HEK293 (cell line): ENCODE results near the gene MPG.
A peak's percentile ranks its signal among the peaks of the same experiment; 100 is the strongest.

ENCODE experiments used
- BCL11A ChIP-seq: fragments of 450-650 bp; formaldehyde crosslinking; IDR thresholded peaks from 2 replicates; pipeline ENCODE4 v1.5.1; 2016; ENCODE audit warnings: low read depth, missing biosample characterization, missing genetic modification characterization
- HOXC10 ChIP-seq: sonication (generic); formaldehyde crosslinking; IDR thresholded peaks from 2 replicates; pipeline ENCODE4 v1.8.1; 2023; ENCODE audit warnings: mild to moderate bottlenecking, missing genetic modification reagents
- HOXD13 ChIP-seq: sonication (generic); formaldehyde crosslinking; IDR thresholded peaks from 2 replicates; pipeline ENCODE4 v1.8.0; 2022; ENCODE audit warnings: missing genetic modification reagents, borderline replicate concordance
- IKZF3 ChIP-seq: fragments of 450-650 bp; IDR thresholded peaks from 2 replicates; pipeline ENCODE4 v1.5.0; 2018; ENCODE audit warnings: missing biosample characterization, mild to moderate bottlenecking, missing genetic modification characterization, moderate library complexity
- MZF1 ChIP-seq: fragments of 450-650 bp; formaldehyde crosslinking; IDR thresholded peaks from 2 replicates; pipeline ENCODE4 v1.5.1; 2017; ENCODE audit warnings: missing biosample characterization, missing genetic modification characterization, borderline replicate concordance
- PRDM1 ChIP-seq: fragments of 450-650 bp; formaldehyde crosslinking; IDR thresholded peaks from 2 replicates; pipeline ENCODE4; 2016; ENCODE audit warnings: missing biosample characterization, missing genetic modification characterization
- SCRT2 ChIP-seq: fragments of 450-650 bp; formaldehyde crosslinking; IDR thresholded peaks from 2 replicates; pipeline ENCODE4 v1.5.1; 2016; ENCODE audit warnings: missing biosample characterization, missing genetic modification characterization
- SP2 ChIP-seq: fragments of 450-650 bp; formaldehyde crosslinking; IDR thresholded peaks from 2 replicates; pipeline ENCODE4 v1.5.1; 2016; ENCODE audit warnings: missing biosample characterization, missing genetic modification characterization
- ZBTB17 ChIP-seq: fragments of 450-650 bp; formaldehyde crosslinking; IDR thresholded peaks from 2 replicates; pipeline ENCODE4 v1.5.1; 2016; ENCODE audit warnings: missing biosample characterization, missing genetic modification characterization
- ZBTB20 ChIP-seq: fragments of 450-650 bp; formaldehyde crosslinking; IDR thresholded peaks from 2 replicates; pipeline ENCODE4 v1.5.1; 2016; ENCODE audit warnings: missing biosample characterization, missing genetic modification characterization
- ZBTB21 ChIP-seq: fragments of 450-650 bp; formaldehyde crosslinking; IDR thresholded peaks from 2 replicates; pipeline ENCODE4 v1.5.1; 2017; ENCODE audit warnings: missing biosample characterization, missing genetic modification characterization
- ZBTB8A ChIP-seq: fragments of 450-650 bp; formaldehyde crosslinking; IDR thresholded peaks from 2 replicates; pipeline ENCODE4 v1.5.1; 2016; ENCODE audit warnings: missing biosample characterization, missing genetic modification characterization
- ZIC2 ChIP-seq: fragments of 450-650 bp; formaldehyde crosslinking; IDR thresholded peaks from 2 replicates; pipeline ENCODE4 v1.5.1; 2016; ENCODE audit warnings: missing biosample characterization, missing genetic modification characterization
- ZNF114 ChIP-seq: fragments of 450-650 bp; formaldehyde crosslinking; IDR thresholded peaks from 2 replicates; pipeline ENCODE4 v1.5.0; 2017; ENCODE audit warnings: missing biosample characterization, missing genetic modification characterization
- ZNF133 ChIP-seq: fragments of 450-650 bp; formaldehyde crosslinking; IDR thresholded peaks from 2 replicates; pipeline ENCODE4 v1.5.1; 2016; ENCODE audit warnings: missing biosample characterization, missing genetic modification characterization
- ZNF175 ChIP-seq: fragments of 450-650 bp; formaldehyde crosslinking; IDR thresholded peaks from 2 replicates; pipeline ENCODE4 v1.5.1; 2016; ENCODE audit warnings: missing biosample characterization, missing genetic modification characterization
- ZNF184 ChIP-seq: fragments of 450-650 bp; IDR thresholded peaks from 2 replicates; pipeline ENCODE4 v1.5.1; 2018; ENCODE audit warnings: missing biosample characterization, mild to moderate bottlenecking, missing genetic modification characterization
- ZNF248 ChIP-seq: fragments of 450-650 bp; formaldehyde crosslinking; IDR thresholded peaks from 2 replicates; pipeline ENCODE4 v1.5.1; 2017; ENCODE audit warnings: missing biosample characterization, missing genetic modification characterization
- ZNF311 ChIP-seq: fragments of 450-650 bp; formaldehyde crosslinking; IDR thresholded peaks from 2 replicates; pipeline ENCODE4 v1.5.1; 2017; ENCODE audit warnings: missing biosample characterization, missing genetic modification characterization, borderline replicate concordance
- ZNF394 ChIP-seq: fragments of 450-650 bp; formaldehyde crosslinking; IDR thresholded peaks from 2 replicates; pipeline ENCODE4 v1.5.1; 2016; ENCODE audit warnings: missing biosample characterization, missing genetic modification characterization, mild to moderate bottlenecking, moderate library complexity, borderline replicate concordance
- ZNF433 ChIP-seq: fragments of 450-650 bp; formaldehyde crosslinking; IDR thresholded peaks from 2 replicates; pipeline ENCODE4 v1.5.1; 2016; ENCODE audit warnings: missing biosample characterization, missing genetic modification characterization, low read depth
- ZNF510 ChIP-seq: fragments of 450-650 bp; formaldehyde crosslinking; IDR thresholded peaks from 2 replicates; pipeline ENCODE4 v1.5.1; 2018; ENCODE audit warnings: mild to moderate bottlenecking, missing genetic modification characterization, missing biosample characterization; ENCODE audit not compliant: insufficient replicate concordance
- ZNF600 ChIP-seq: fragments of 450-650 bp; formaldehyde crosslinking; IDR thresholded peaks from 2 replicates; pipeline ENCODE4 v1.5.1; 2016; ENCODE audit warnings: missing biosample characterization, missing genetic modification characterization
- ZNF621 ChIP-seq: fragments of 450-650 bp; formaldehyde crosslinking; IDR thresholded peaks from 2 replicates; pipeline ENCODE4 v1.5.1; 2017; ENCODE audit warnings: missing biosample characterization, missing genetic modification characterization
- ZNF623 ChIP-seq: fragments of 450-650 bp; formaldehyde crosslinking; IDR thresholded peaks from 2 replicates; pipeline ENCODE4 v1.5.1; 2016; ENCODE audit warnings: missing biosample characterization, missing genetic modification characterization
- ZNF785 ChIP-seq: fragments of 450-650 bp; formaldehyde crosslinking; IDR thresholded peaks from 2 replicates; pipeline ENCODE4 v1.5.1; 2016; ENCODE audit warnings: missing biosample characterization, missing genetic modification characterization
- ZNF792 ChIP-seq: fragments of 450-650 bp; formaldehyde crosslinking; IDR thresholded peaks from 2 replicates; pipeline ENCODE4 v1.5.1; 2016; ENCODE audit warnings: missing biosample characterization, missing genetic modification characterization
- ZNF830 ChIP-seq: fragments of 450-650 bp; IDR thresholded peaks from 2 replicates; pipeline ENCODE4 v1.5.0; 2018; ENCODE audit warnings: missing biosample characterization, missing genetic modification characterization, low read depth, mild to moderate bottlenecking, moderate library complexity
- ZSCAN16 ChIP-seq: fragments of 450-650 bp; formaldehyde crosslinking; IDR thresholded peaks from 2 replicates; pipeline ENCODE4 v1.5.1; 2016; ENCODE audit warnings: missing biosample characterization, missing genetic modification characterization
- TF ChIP-seq, protein P1 (sequence below): fragments of 450-650 bp; formaldehyde crosslinking; IDR thresholded peaks from 2 replicates; pipeline ENCODE4 v1.5.1; 2016; ENCODE audit warnings: missing biosample characterization, missing genetic modification characterization, low read depth
- TF ChIP-seq, protein P2 (sequence below): fragments of 450-650 bp; formaldehyde crosslinking; IDR thresholded peaks from 2 replicates; pipeline ENCODE4 v1.5.1; 2016; ENCODE audit warnings: missing biosample characterization, missing genetic modification characterization
- TF ChIP-seq, protein P3 (sequence below): IDR thresholded peaks from 2 replicates; pipeline ENCODE4 v1.6.1; 2011; ENCODE audit warnings: mild to moderate bottlenecking, low read depth, low read length, borderline replicate concordance
- TF ChIP-seq, protein P4 (sequence below): fragments of 450-650 bp; formaldehyde crosslinking; IDR thresholded peaks from 2 replicates; pipeline ENCODE4 v1.5.1; 2016; ENCODE audit warnings: missing biosample characterization, missing genetic modification characterization
- TF ChIP-seq, protein P5 (sequence below): fragments of 450-650 bp; formaldehyde crosslinking; conservative IDR thresholded peaks from 2 replicates; pipeline ENCODE4 v1.5.1; 2016; ENCODE audit warnings: low read depth, missing biosample characterization, missing genetic modification characterization

MPG gene

DNA sequence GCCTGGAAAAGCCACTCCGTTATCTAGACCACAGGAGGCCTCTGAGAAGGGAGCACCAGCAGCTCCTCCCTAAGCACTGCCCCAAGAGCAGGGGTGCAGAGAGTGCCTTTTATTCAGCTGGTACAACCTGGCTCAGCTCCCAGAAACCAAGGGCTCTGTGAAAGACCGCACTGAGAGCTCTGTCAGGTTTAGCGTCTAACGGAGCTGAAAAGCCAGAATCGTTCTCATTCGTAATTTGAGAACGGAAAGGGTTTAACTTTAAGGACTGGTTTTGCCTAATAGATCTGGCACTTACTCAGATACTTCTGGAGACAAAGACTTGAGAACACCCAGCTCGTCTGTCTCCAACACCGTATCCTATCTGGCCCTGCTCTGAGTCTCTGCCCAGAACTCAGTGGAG, 13.5 kb downstream of the MPG start (continued):
- no peak for TF ChIP-seq ZBTB21 (tag by site-specific recombination)
- peak; percentile 46; the same call in 1 of the 2 replicates for TF ChIP-seq MZF1
- TF ChIP-seq ZSCAN16 = no peak
- no peak for TF ChIP-seq ZNF175
- TF ChIP-seq, protein P1, sequence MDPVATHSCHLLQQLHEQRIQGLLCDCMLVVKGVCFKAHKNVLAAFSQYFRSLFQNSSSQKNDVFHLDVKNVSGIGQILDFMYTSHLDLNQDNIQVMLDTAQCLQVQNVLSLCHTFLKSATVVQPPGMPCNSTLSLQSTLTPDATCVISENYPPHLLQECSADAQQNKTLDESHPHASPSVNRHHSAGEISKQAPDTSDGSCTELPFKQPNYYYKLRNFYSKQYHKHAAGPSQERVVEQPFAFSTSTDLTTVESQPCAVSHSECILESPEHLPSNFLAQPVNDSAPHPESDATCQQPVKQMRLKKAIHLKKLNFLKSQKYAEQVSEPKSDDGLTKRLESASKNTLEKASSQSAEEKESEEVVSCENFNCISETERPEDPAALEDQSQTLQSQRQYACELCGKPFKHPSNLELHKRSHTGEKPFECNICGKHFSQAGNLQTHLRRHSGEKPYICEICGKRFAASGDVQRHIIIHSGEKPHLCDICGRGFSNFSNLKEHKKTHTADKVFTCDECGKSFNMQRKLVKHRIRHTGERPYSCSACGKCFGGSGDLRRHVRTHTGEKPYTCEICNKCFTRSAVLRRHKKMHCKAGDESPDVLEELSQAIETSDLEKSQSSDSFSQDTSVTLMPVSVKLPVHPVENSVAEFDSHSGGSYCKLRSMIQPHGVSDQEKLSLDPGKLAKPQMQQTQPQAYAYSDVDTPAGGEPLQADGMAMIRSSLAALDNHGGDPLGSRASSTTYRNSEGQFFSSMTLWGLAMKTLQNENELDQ (tag by site-specific recombination) = no peak
- TF ChIP-seq ZIC2 = peak; percentile 46; the same call in 1 of the 2 replicates
- TF ChIP-seq, protein P2, sequence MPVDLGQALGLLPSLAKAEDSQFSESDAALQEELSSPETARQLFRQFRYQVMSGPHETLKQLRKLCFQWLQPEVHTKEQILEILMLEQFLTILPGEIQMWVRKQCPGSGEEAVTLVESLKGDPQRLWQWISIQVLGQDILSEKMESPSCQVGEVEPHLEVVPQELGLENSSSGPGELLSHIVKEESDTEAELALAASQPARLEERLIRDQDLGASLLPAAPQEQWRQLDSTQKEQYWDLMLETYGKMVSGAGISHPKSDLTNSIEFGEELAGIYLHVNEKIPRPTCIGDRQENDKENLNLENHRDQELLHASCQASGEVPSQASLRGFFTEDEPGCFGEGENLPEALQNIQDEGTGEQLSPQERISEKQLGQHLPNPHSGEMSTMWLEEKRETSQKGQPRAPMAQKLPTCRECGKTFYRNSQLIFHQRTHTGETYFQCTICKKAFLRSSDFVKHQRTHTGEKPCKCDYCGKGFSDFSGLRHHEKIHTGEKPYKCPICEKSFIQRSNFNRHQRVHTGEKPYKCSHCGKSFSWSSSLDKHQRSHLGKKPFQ = no peak
- TF ChIP-seq ZNF184 (tag by site-specific recombination) = no peak
- TF ChIP-seq ZNF785 = no peak
- TF ChIP-seq BCL11A (tag by site-specific recombination) = no peak
- no peak for TF ChIP-seq HOXC10 (CRISPR knock-in tag)
- no peak for TF ChIP-seq PRDM1 (tag by site-specific recombination)
- TF ChIP-seq, protein P3, sequence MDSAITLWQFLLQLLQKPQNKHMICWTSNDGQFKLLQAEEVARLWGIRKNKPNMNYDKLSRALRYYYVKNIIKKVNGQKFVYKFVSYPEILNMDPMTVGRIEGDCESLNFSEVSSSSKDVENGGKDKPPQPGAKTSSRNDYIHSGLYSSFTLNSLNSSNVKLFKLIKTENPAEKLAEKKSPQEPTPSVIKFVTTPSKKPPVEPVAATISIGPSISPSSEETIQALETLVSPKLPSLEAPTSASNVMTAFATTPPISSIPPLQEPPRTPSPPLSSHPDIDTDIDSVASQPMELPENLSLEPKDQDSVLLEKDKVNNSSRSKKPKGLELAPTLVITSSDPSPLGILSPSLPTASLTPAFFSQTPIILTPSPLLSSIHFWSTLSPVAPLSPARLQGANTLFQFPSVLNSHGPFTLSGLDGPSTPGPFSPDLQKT = no peak
- TF ChIP-seq SP2 (tag by site-specific recombination) = no peak
- TF ChIP-seq ZNF792 (tag by site-specific recombination) = no peak
- TF ChIP-seq IKZF3 = 0 out of 2 replicates have a peak, but pooled peaks have one; percentile 11
- no peak for TF ChIP-seq ZNF510 (tag by site-specific recombination)
- no peak for TF ChIP-seq ZNF133 (tag by site-specific recombination)
- TF ChIP-seq ZNF621 (tag by site-specific recombination) = no peak
- TF ChIP-seq ZNF311 (tag by site-specific recombination) = no peak
- TF ChIP-seq, protein P4, sequence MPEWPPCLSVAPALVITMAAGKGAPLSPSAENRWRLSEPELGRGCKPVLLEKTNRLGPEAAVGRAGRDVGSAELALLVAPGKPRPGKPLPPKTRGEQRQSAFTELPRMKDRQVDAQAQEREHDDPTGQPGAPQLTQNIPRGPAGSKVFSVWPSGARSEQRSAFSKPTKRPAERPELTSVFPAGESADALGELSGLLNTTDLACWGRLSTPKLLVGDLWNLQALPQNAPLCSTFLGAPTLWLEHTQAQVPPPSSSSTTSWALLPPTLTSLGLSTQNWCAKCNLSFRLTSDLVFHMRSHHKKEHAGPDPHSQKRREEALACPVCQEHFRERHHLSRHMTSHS (tag by site-specific recombination) = no peak
- no peak for TF ChIP-seq ZNF433 (tag by site-specific recombination)
- no peak for TF ChIP-seq ZNF114 (tag by site-specific recombination)
- no peak for TF ChIP-seq ZBTB20 (tag by site-specific recombination)
- no peak for TF ChIP-seq ZNF830 (tag by site-specific recombination)
- peak; percentile 51 for TF ChIP-seq ZBTB8A (tag by site-specific recombination)
- TF ChIP-seq SCRT2 (tag by site-specific recombination) = no peak
- TF ChIP-seq ZBTB17 (tag by site-specific recombination) = peak; percentile 63; the same call in 1 of the 2 replicates
- TF ChIP-seq ZNF248 (tag by site-specific recombination) = no peak
- TF ChIP-seq ZNF600 (tag by site-specific recombination) = peak; percentile 74
- TF ChIP-seq HOXD13 (CRISPR knock-in tag) = no peak
- TF ChIP-seq ZNF623 (tag by site-specific recombination) = no peak
- peak; percentile 96 for TF ChIP-seq ZNF394 (tag by site-specific recombination)
- TF ChIP-seq, protein P5, sequence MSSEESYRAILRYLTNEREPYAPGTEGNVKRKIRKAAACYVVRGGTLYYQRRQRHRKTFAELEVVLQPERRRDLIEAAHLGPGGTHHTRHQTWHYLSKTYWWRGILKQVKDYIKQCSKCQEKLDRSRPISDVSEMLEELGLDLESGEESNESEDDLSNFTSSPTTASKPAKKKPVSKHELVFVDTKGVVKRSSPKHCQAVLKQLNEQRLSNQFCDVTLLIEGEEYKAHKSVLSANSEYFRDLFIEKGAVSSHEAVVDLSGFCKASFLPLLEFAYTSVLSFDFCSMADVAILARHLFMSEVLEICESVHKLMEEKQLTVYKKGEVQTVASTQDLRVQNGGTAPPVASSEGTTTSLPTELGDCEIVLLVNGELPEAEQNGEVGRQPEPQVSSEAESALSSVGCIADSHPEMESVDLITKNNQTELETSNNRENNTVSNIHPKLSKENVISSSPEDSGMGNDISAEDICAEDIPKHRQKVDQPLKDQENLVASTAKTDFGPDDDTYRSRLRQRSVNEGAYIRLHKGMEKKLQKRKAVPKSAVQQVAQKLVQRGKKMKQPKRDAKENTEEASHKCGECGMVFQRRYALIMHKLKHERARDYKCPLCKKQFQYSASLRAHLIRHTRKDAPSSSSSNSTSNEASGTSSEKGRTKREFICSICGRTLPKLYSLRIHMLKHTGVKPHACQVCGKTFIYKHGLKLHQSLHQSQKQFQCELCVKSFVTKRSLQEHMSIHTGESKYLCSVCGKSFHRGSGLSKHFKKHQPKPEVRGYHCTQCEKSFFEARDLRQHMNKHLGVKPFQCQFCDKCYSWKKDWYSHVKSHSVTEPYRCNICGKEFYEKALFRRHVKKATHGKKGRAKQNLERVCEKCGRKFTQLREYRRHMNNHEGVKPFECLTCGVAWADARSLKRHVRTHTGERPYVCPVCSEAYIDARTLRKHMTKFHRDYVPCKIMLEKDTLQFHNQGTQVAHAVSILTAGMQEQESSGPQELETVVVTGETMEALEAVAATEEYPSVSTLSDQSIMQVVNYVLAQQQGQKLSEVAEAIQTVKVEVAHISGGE (tag by site-specific recombination) = no peak
